T47D (cell line): Measurements from ENCODE around the gene DLK1.

Experiments
- DNase-seq, 2 experiments: peaks; one replicate each; pipeline versions ENCODE4 v3.0.0 to v3.0.0-alpha.2; 2011 to 2012; ENCODE audit warnings: low read depth in 1 of 2, low spot score in 1 of 2
- JUND ChIP-seq: IDR thresholded peaks from 2 replicates; pipeline ENCODE4 v1.6.1; 2012; ENCODE audit warnings: low read depth
- in situ Hi-C: cut with HindIII; loops from 2 replicates; pipeline ENCODE4 v1.10.0; 2016; ENCODE audit warnings: low sequenced_read_pairs, low pct_unique_long_range_greater_than_20kb

Gene DLK1

GRCh38 chr14:100776681-100777365 lies 50.1 kb downstream of the DLK1 start:
- no peak for TF ChIP-seq JUND
- no peak for DNase-seq
- in situ Hi-C loops = no loop called here

- no peak for DNase-seq
- in situ Hi-C loops = no loop called here
- TF ChIP-seq JUND = no peak
Observed at GRCh38 chr14:100777366-100777817, 50.7 kb downstream of the DLK1 start.

GRCh38 chr14:100777818-100778525 lies 51.3 kb downstream of the DLK1 start:
- no peak for DNase-seq
- TF ChIP-seq JUND = no peak
- in situ Hi-C loops = no loop called here

- in situ Hi-C loops = no loop called here
- no peak for DNase-seq
Observed at GRCh38 chr14:100778526-100778882, 51.8 kb downstream of the DLK1 start.

GRCh38 chr14:100778951-100779690 lies 52.4 kb downstream of the DLK1 start:
- no peak for TF ChIP-seq JUND
- in situ Hi-C loops = no loop called here

More at GRCh38 chr14:100778526-100778882, 51.8 kb downstream of the DLK1 start:
- TF ChIP-seq JUND = no peak

GRCh38 chr14:100779691-100780080 lies 53.0 kb downstream of the DLK1 start:
- TF ChIP-seq JUND = no peak
- in situ Hi-C loops = no loop called here
- no peak for DNase-seq

More at GRCh38 chr14:100778951-100779690, 52.4 kb downstream of the DLK1 start:
- no peak for DNase-seq

- TF ChIP-seq JUND = no peak
- in situ Hi-C loops = no loop called here
- no peak for DNase-seq
Observed at GRCh38 chr14:100780246-100780645, 53.6 kb downstream of the DLK1 start.

- in situ Hi-C loops = no loop called here
- DNase-seq = no peak
- TF ChIP-seq JUND = no peak
Observed at GRCh38 chr14:100780646-100781355, 54.1 kb downstream of the DLK1 start.

- DNase-seq = no peak
- no peak for TF ChIP-seq JUND
- in situ Hi-C loops = no loop called here
Observed at GRCh38 chr14:100781952-100782351, 55.3 kb downstream of the DLK1 start.

GRCh38 chr14:100782516-100783320 lies 56.0 kb downstream of the DLK1 start:
- no peak for DNase-seq
- TF ChIP-seq JUND = no peak

GRCh38 chr14:100783630-100784370 lies 57.1 kb downstream of the DLK1 start:
- no peak for DNase-seq
- in situ Hi-C loops = no loop called here

More at GRCh38 chr14:100782516-100783320, 56.0 kb downstream of the DLK1 start:
- in situ Hi-C loops = no loop called here

More at GRCh38 chr14:100783630-100784370, 57.1 kb downstream of the DLK1 start:
- TF ChIP-seq JUND = no peak
